Effector memory CD4-positive, alpha-beta T cell (primary cell): ENCODE results near the gene HDAC7.
"Not testable (repeated sequence)": the region's sequence is repeated elsewhere in the genome, so short reads cannot be mapped to it uniquely, and the experiment has no call there.

Experiments used
- DNase-seq, 3 donors: peaks; one replicate each; pipeline ENCODE4 v3.0.0-alpha.2; 2020
- H3K27ac ChIP-seq: 2 replicates; pipeline ENCODE4 v1.7.0; 2013; ENCODE audit warnings: mild to moderate bottlenecking, low read length, moderate library complexity; ENCODE audit not compliant: insufficient read depth, poor library complexity, severe bottlenecking
- H3K27me3 ChIP-seq: replicated peaks from 2 replicates; pipeline ENCODE4 v1.7.0; 2013; ENCODE audit warnings: mild to moderate bottlenecking, low read length; ENCODE audit not compliant: insufficient read depth, control insufficient read depth, poor library complexity, severe bottlenecking
- H3K36me3 ChIP-seq: 2 replicates; pipeline ENCODE4 v1.7.0; 2013; ENCODE audit warnings: mild to moderate bottlenecking, low read length, moderate library complexity; ENCODE audit not compliant: control insufficient read depth, insufficient read depth
- H3K4me1 ChIP-seq: 2 replicates; pipeline ENCODE4 v1.7.0; 2013; ENCODE audit warnings: low read length, mild to moderate bottlenecking; ENCODE audit not compliant: control insufficient read depth, insufficient read depth, poor library complexity, severe bottlenecking
- H3K4me3 ChIP-seq: 2 replicates; pipeline ENCODE4 v1.7.0; 2013; ENCODE audit warnings: low read length, low read depth, mild to moderate bottlenecking; ENCODE audit not compliant: insufficient read depth, poor library complexity, severe bottlenecking
- H3K9me3 ChIP-seq: 2 replicates; pipeline ENCODE4 v1.7.0; 2013; ENCODE audit warnings: mild to moderate bottlenecking, low read length, moderate library complexity; ENCODE audit not compliant: control insufficient read depth

Gene HDAC7

GRCh38 chr12:47813511-47814196, 6.0 kb downstream of the HDAC7 start:
- no peaks in the 10 kb centered on the region for H3K9me3 ChIP-seq
- H3K27ac ChIP-seq: peak overlapping the region; percentile 98
- no peak for DNase-seq
- H3K27me3 ChIP-seq: no peaks in the 10 kb centered on the region
- H3K4me3 ChIP-seq: peak overlapping the region; percentile 58
- no peaks in the 10 kb centered on the region for H3K36me3 ChIP-seq
- H3K4me1 ChIP-seq: peaks cover 92% of the 10 kb centered on the region

GRCh38 chr12:47812797-47813510, 6.7 kb downstream of the HDAC7 start:
- Histone ChIP-seq H3K9me3 (no peaks in the 10 kb centered on the region), H3K4me3 (peak overlapping the region; percentile 58), H3K27me3 (no peaks in the 10 kb centered on the region), H3K4me1 (peaks cover 92% of the 10 kb centered on the region), H3K36me3 (no peaks in the 10 kb centered on the region), H3K27ac (peak overlapping the region; percentile 98)
- peak; percentile 84 to 92 (median 85) for DNase-seq

GRCh38 chr12:47811581-47812484, 7.9 kb downstream of the HDAC7 start:
- Histone ChIP-seq H3K9me3 (no peaks in the 10 kb centered on the region), H3K27me3 (no peaks in the 10 kb centered on the region), H3K4me1 (peaks cover 92% of the 10 kb centered on the region), H3K4me3 (no peak overlapping the region), H3K27ac (peak overlapping the region; percentile 98), H3K36me3 (no peaks in the 10 kb centered on the region)
- DNase-seq: no peak

- Histone ChIP-seq H3K36me3 (no peaks in the 10 kb centered on the region), H3K4me3 (peak overlapping the region; percentile 29), H3K27ac (peak overlapping the region; percentile 98), H3K4me1 (peaks cover 93% of the 10 kb centered on the region), H3K9me3 (no peaks in the 10 kb centered on the region), H3K27me3 (no peaks in the 10 kb centered on the region)
- DNase-seq: no peak
Measured at GRCh38 chr12:47811072-47811396, 8.7 kb downstream of the HDAC7 start.

GRCh38 chr12:47809518-47809917, 10.2 kb downstream of the HDAC7 start:
- not testable (repeated sequence) for H3K4me3 ChIP-seq, H3K36me3 ChIP-seq, DNase-seq, H3K9me3 ChIP-seq, H3K27me3 ChIP-seq
- H3K4me1 ChIP-seq: peaks cover 93% of the 10 kb centered on the region
- H3K27ac ChIP-seq: peak overlapping the region; percentile 98

GRCh38 chr12:47808574-47809365, 10.9 kb downstream of the HDAC7 start:
- peak overlapping the region; percentile 19 for H3K4me3 ChIP-seq
- peak overlapping the region; percentile 98 for H3K27ac ChIP-seq
- peak in 2 of 3 donors; percentile 39 for DNase-seq
- H3K36me3 ChIP-seq: peaks cover 10% of the 10 kb centered on the region
- peaks cover 93% of the 10 kb centered on the region for H3K4me1 ChIP-seq
- no peaks in the 10 kb centered on the region for H3K27me3 ChIP-seq
- H3K9me3 ChIP-seq: no peaks in the 10 kb centered on the region

- Histone ChIP-seq H3K36me3 (peaks cover 14% of the 10 kb centered on the region), H3K27me3 (no peaks in the 10 kb centered on the region), H3K4me3 (peak overlapping the region; percentile 50), H3K27ac (peak overlapping the region; percentile 98), H3K4me1 (peaks cover 94% of the 10 kb centered on the region), H3K9me3 (no peaks in the 10 kb centered on the region)
- DNase-seq: peak; percentile 66 to 70 (median 70)
Measured at GRCh38 chr12:47808050-47808449, 11.7 kb downstream of the HDAC7 start.

GRCh38 chr12:47807338-47807737, 12.4 kb downstream of the HDAC7 start:
- Histone ChIP-seq H3K4me3 (peak overlapping the region; percentile 50), H3K27ac (peak overlapping the region; percentile 98), H3K36me3 (peaks cover 14% of the 10 kb centered on the region)

GRCh38 chr12:47805417-47805816, 14.3 kb downstream of the HDAC7 start:
- Histone ChIP-seq H3K9me3 (no peaks in the 10 kb centered on the region), H3K27ac (peak overlapping the region; percentile 43), H3K27me3 (no peaks in the 10 kb centered on the region), H3K4me3 (no peak overlapping the region), H3K36me3 (peaks cover 18% of the 10 kb centered on the region), H3K4me1 (peaks cover 87% of the 10 kb centered on the region)
- DNase-seq: no peak

More at GRCh38 chr12:47807338-47807737, 12.4 kb downstream of the HDAC7 start:
- Histone ChIP-seq H3K27me3 (no peaks in the 10 kb centered on the region), H3K9me3 (no peaks in the 10 kb centered on the region), H3K4me1 (peaks cover 97% of the 10 kb centered on the region)
- DNase-seq: no peak
